Smooth muscle cell (in vitro differentiated cells): ENCODE results near the gene PROB1. TPM values are rescaled to one million over a fixed set of nuclear protein-coding genes. Genes with fewer than 3 reads are reported as not detected.

Source experiments
- DNase-seq: peaks from one replicate; lab custom pipeline; 2025; ENCODE audit not compliant: unreplicated experiment; lab: John Stamatoyannopoulos, UW
- H2AFZ ChIP-seq: fragments of 200-600 bp; sonication (generic); 2 replicates; pipeline ENCODE4 v1.6.0; 2016; ENCODE audit warnings: antibody characterized with exemption, low read depth, mild to moderate bottlenecking
- H3F3A ChIP-seq: fragments of 200-600 bp; sonication (generic); 2 replicates; pipeline ENCODE4 v1.6.0; 2017; ENCODE audit warnings: antibody characterized with exemption, low read depth
- H3K27ac ChIP-seq: fragments of 200-600 bp; sonication (generic); 2 replicates; pipeline ENCODE4 v1.5.1; 2016; ENCODE audit warnings: low read depth, mild to moderate bottlenecking
- H3K27me3 ChIP-seq: fragments of 200-600 bp; sonication (generic); 2 replicates; pipeline ENCODE4 v1.6.1; 2016; ENCODE audit warnings: low read depth, mild to moderate bottlenecking
- H3K36me3 ChIP-seq: fragments of 200-600 bp; sonication (generic); 2 replicates; pipeline ENCODE4 v1.5.1; 2016; ENCODE audit warnings: low read depth
- H3K4me1 ChIP-seq: fragments of 200-600 bp; sonication (generic); 2 replicates; pipeline ENCODE4 v1.5.1; 2016; ENCODE audit warnings: low read depth
- H3K4me2 ChIP-seq: fragments of 200-600 bp; sonication (generic); 2 replicates; pipeline ENCODE4 v1.6.0; 2016; ENCODE audit warnings: mild to moderate bottlenecking
- H3K4me3 ChIP-seq: fragments of 200-600 bp; sonication (generic); 2 replicates; pipeline ENCODE4 v1.5.1; 2016; ENCODE audit warnings: mild to moderate bottlenecking
- H3K79me2 ChIP-seq: fragments of 200-600 bp; sonication (generic); 2 replicates; pipeline ENCODE4 v1.6.0; 2016; ENCODE audit warnings: low read depth, mild to moderate bottlenecking
- H3K9ac ChIP-seq: fragments of 200-600 bp; sonication (generic); 2 replicates; pipeline ENCODE4 v1.6.0; 2016; ENCODE audit warnings: low read depth
- H3K9me3 ChIP-seq: fragments of 200-600 bp; sonication (generic); replicated peaks from 2 replicates; pipeline ENCODE4 v1.5.1; 2016; ENCODE audit warnings: low read depth
- H4K20me1 ChIP-seq: fragments of 200-600 bp; sonication (generic); 2 replicates; pipeline ENCODE4 v1.6.0; 2016; ENCODE audit warnings: low read depth
- CTCF ChIP-seq: fragments of 200-600 bp; sonication (generic); IDR thresholded peaks from 2 replicates; pipeline ENCODE4 v1.5.1; 2017; ENCODE audit warnings: borderline replicate concordance, mild to moderate bottlenecking, antibody characterized with exemption; ENCODE audit not compliant: insufficient read depth, poor library complexity, severe bottlenecking
- WGBS: methylation state at CpG from one replicate; pipeline ENCODE4 v1.1.7; 2016; ENCODE audit warnings: low lambda C conversion rate; 5-methylcytosine and 5-hydroxymethylcytosine counted together
- polyA plus RNA-seq: library from polyadenylated mRNA; unstranded; fragments of >200 nt; fragmentation: Nextera tagmentation; extraction: Ambion mirVana; gene quantifications from 2 replicates; pipeline ENCODE4 v1.2.1, GENCODE V29; 2016
- total RNA-seq: library from RNA; depleted of rRNA; stranded (reverse); fragments of >200 nt; gene quantifications from 2 replicates; pipeline ENCODE4 v1.2.3, GENCODE V29; 2014

PROB1 gene
- total and polyA plus RNA-seq, 2 experiments from 2014 or later: 0.90 to 3.8 TPM

GRCh38 chr5:139378101-139378825 lies 16.6 kb downstream of the PROB1 start:
- Histone ChIP-seq H4K20me1 (no peaks in the 10 kb centered on the region), H3K4me2 (no peak overlapping the region), H3K4me3 (no peak overlapping the region), H3K9ac (no peak overlapping the region), H2AFZ (no peak overlapping the region), H3K27ac (no peak overlapping the region), H3K4me1 (no peaks in the 10 kb centered on the region), H3K9me3 (no peaks in the 10 kb centered on the region), H3K79me2 (no peaks in the 10 kb centered on the region), H3F3A (no peaks in the 10 kb centered on the region), H3K36me3 (no peaks in the 10 kb centered on the region), H3K27me3 (no peaks in the 10 kb centered on the region)
- no peak for TF ChIP-seq CTCF
- no peak for DNase-seq
- 92% methylated on average over 47 of the region's 47 CpGs for WGBS

- Histone ChIP-seq H3K4me1 (no peaks in the 10 kb centered on the region), H3K27ac (no peak overlapping the region)
- 97% methylated on average over 3 of the region's 3 CpGs for WGBS
Measured at GRCh38 chr5:139377226-139377625, 17.7 kb downstream of the PROB1 start.

GRCh38 chr5:139376364-139376763 lies 18.5 kb downstream of the PROB1 start:
- TF ChIP-seq CTCF: no peak
- Histone ChIP-seq H3K4me1 (no peaks in the 10 kb centered on the region), H3K27ac (no peak overlapping the region), H4K20me1 (peaks cover 3% of the 10 kb centered on the region), H2AFZ (no peak overlapping the region), H3K36me3 (no peaks in the 10 kb centered on the region), H3F3A (no peaks in the 10 kb centered on the region), H3K79me2 (no peaks in the 10 kb centered on the region), H3K4me2 (no peak overlapping the region), H3K9me3 (no peaks in the 10 kb centered on the region), H3K9ac (no peak overlapping the region), H3K27me3 (no peaks in the 10 kb centered on the region), H3K4me3 (no peak overlapping the region)
- no peak for DNase-seq
- 83% methylated on average over 7 of the region's 7 CpGs for WGBS

More at GRCh38 chr5:139377226-139377625, 17.7 kb downstream of the PROB1 start:
- DNase-seq: no peak
- no peaks in the 10 kb centered on the region for H3K27me3 ChIP-seq
- TF ChIP-seq CTCF: no peak
- no peak overlapping the region for H3K9ac ChIP-seq
- no peak overlapping the region for H3K4me3 ChIP-seq
- H3K9me3 ChIP-seq: no peaks in the 10 kb centered on the region
- no peak overlapping the region for H3K4me2 ChIP-seq
- H3K36me3 ChIP-seq: no peaks in the 10 kb centered on the region
- H2AFZ ChIP-seq: no peak overlapping the region
- no peaks in the 10 kb centered on the region for H4K20me1 ChIP-seq
- no peaks in the 10 kb centered on the region for H3F3A ChIP-seq
- no peaks in the 10 kb centered on the region for H3K79me2 ChIP-seq

GRCh38 chr5:139374909-139375308 lies 20.0 kb downstream of the PROB1 start:
- H3K36me3 ChIP-seq: no peaks in the 10 kb centered on the region
- no peak for TF ChIP-seq CTCF
- H4K20me1 ChIP-seq: peaks cover 12% of the 10 kb centered on the region
- H3K9ac ChIP-seq: no peak overlapping the region
- H3K27me3 ChIP-seq: no peaks in the 10 kb centered on the region
- no peak overlapping the region for H2AFZ ChIP-seq
- H3K4me1 ChIP-seq: no peaks in the 10 kb centered on the region
- no peak overlapping the region for H3K4me3 ChIP-seq
- H3K9me3 ChIP-seq: no peaks in the 10 kb centered on the region
- H3K4me2 ChIP-seq: no peak overlapping the region
- H3K79me2 ChIP-seq: no peaks in the 10 kb centered on the region
- no peak overlapping the region for H3K27ac ChIP-seq
- no peak for DNase-seq
- no peaks in the 10 kb centered on the region for H3F3A ChIP-seq
- 96% methylated on average over 2 of the region's 2 CpGs for WGBS
